BJ (cell line): Measurements from ENCODE around the gene ADARB1. TPM values are rescaled to one million over a fixed set of nuclear protein-coding genes. Genes with fewer than 3 reads are reported as not detected.

Source experiments
- CTCF ChIA-PET: fragments of 350-600 bp; formaldehyde crosslinking; extraction: SDS; loops from one replicate; lab custom pipeline; 2021; ENCODE audit warnings: antibody characterized with exemption, inconsistent platforms; lab: Yijun Ruan, JAX
- POLR2A ChIA-PET: fragments of 300-600 bp; sonication (Branson Sonifier 250); formaldehyde crosslinking; extraction: SDS; loops from one replicate; lab custom pipeline; 2021; ENCODE audit warnings: antibody characterized with exemption; lab: Charles Lee
- DNase-seq: peaks from one replicate; pipeline ENCODE4 v3.0.0-alpha.2; 2011; ENCODE audit warnings: low read depth
- H3K27me3 ChIP-seq: 2 replicates; pipeline ENCODE4 v1.6.0; 2011; ENCODE audit warnings: low read length; ENCODE audit not compliant: control insufficient read depth, insufficient read depth
- H3K36me3 ChIP-seq: 2 replicates; pipeline ENCODE4 v1.5.1; 2011; ENCODE audit warnings: low read length; ENCODE audit not compliant: control insufficient read depth, insufficient read depth
- H3K4me3 ChIP-seq: 2 replicates; pipeline ENCODE4 v1.5.1; 2011; ENCODE audit warnings: low read depth, mild to moderate bottlenecking, control low read depth, low read length
- CTCF ChIP-seq: IDR thresholded peaks from 2 replicates; pipeline ENCODE4 v1.5.1; 2011; ENCODE audit warnings: low read depth, mild to moderate bottlenecking, control low read depth, inconsistent platforms, low read length, moderate library complexity; ENCODE audit not compliant: insufficient read depth
- polyA plus RNA-seq: library from polyadenylated mRNA; depleted of rRNA; stranded (reverse); fragments of >200 nt; gene quantifications from 2 replicates; pipeline ENCODE4 v1.2.3, GENCODE V29; 2011

ADARB1 gene
- polyA plus RNA-seq, 1 experiment, result 10.9 TPM

- ChIA-PET POLR2A (interaction anchor here (0.7 kb wide), 1 partner anchor 394 kb away, joined by 3 read pairs; no protein-coding TSS in a partner anchor), CTCF (interaction anchor here (0.8 kb wide), 1 partner anchor 95 kb away, joined by 3 read pairs; no protein-coding TSS in a partner anchor)
Observed at GRCh38 chr21:45045481-45045880, 28.9 kb upstream of the ADARB1 start.

GRCh38 chr21:45047257-45047656 lies 27.1 kb upstream of the ADARB1 start:
- ChIA-PET CTCF (no interaction called here), POLR2A (no interaction called here)
- Histone ChIP-seq H3K36me3 (no peaks in the 10 kb centered on the region), H3K27me3 (peaks cover 6% of the 10 kb centered on the region; the same call in 1 of the 2 replicates), H3K4me3 (no peak overlapping the region)
- DNase-seq, result no peak
- no peak for TF ChIP-seq CTCF

More at GRCh38 chr21:45045481-45045880, 28.9 kb upstream of the ADARB1 start:
- H3K36me3 ChIP-seq, result no peaks in the 10 kb centered on the region
- no peak overlapping the region for H3K4me3 ChIP-seq
- no peak for DNase-seq
- H3K27me3 ChIP-seq, result peaks cover 4% of the 10 kb centered on the region; the same call in 1 of the 2 replicates
- no peak for TF ChIP-seq CTCF

GRCh38 chr21:45048026-45048698 lies 26.2 kb upstream of the ADARB1 start:
- no peak for DNase-seq
- CTCF ChIA-PET, result interaction anchor here (0.8 kb wide), 1 partner anchor 82 kb away, joined by 3 read pairs; no protein-coding TSS in a partner anchor
- POLR2A ChIA-PET, result no interaction called here
- Histone ChIP-seq H3K4me3 (no peak overlapping the region), H3K27me3 (0 out of 2 replicates have a peak, but pooled peaks cover 6% of the 10 kb centered on the region), H3K36me3 (no peaks in the 10 kb centered on the region)
- no peak for TF ChIP-seq CTCF

- DNase-seq, result no peak
Observed at GRCh38 chr21:45048968-45049367, 25.4 kb upstream of the ADARB1 start.

More at GRCh38 chr21:45048968-45049367, 25.4 kb upstream of the ADARB1 start:
- Histone ChIP-seq H3K27me3 (0 out of 2 replicates have a peak, but pooled peaks cover 8% of the 10 kb centered on the region), H3K36me3 (no peaks in the 10 kb centered on the region), H3K4me3 (no peak overlapping the region)
- no peak for TF ChIP-seq CTCF
- POLR2A ChIA-PET, result no interaction called here
- CTCF ChIA-PET, result interaction anchor here (0.8 kb wide), 1 partner anchor 81 kb away, joined by 3 read pairs; no protein-coding TSS in a partner anchor
